AG04450 (cell line): ENCODE results near the gene FAM98C. TPM values are rescaled to one million over a fixed set of nuclear protein-coding genes. Genes with fewer than 3 reads are reported as not detected.
A peak's percentile ranks its signal among the peaks of the same experiment; 100 is the strongest.

Experiments used
- CTCF ChIA-PET: fragments of 300-600, 350-600 bp; formaldehyde crosslinking; extraction: SDS; loops from one replicate; lab custom pipeline; 2022; ENCODE audit warnings: antibody characterized with exemption, inconsistent platforms; lab: Charles Lee
- POLR2A ChIA-PET: fragments of 350-600 bp; formaldehyde crosslinking; extraction: SDS; loops from one replicate; lab custom pipeline; 2021; ENCODE audit warnings: antibody characterized with exemption, inconsistent platforms; lab: Yijun Ruan, JAX
- DNase-seq: peaks from one replicate; pipeline ENCODE4 v3.0.0-alpha.2; 2011; ENCODE audit warnings: low read depth, low spot score
- H3K27ac ChIP-seq: one replicate; pipeline ENCODE4 v1.5.1; 2012; ENCODE audit warnings: low read depth, low read length, control low read depth
- H3K27me3 ChIP-seq: one replicate; pipeline ENCODE4 v1.6.0; 2012; ENCODE audit warnings: low read length; ENCODE audit not compliant: control insufficient read depth, insufficient read depth
- H3K4me3 ChIP-seq: 2 replicates; pipeline ENCODE4 v1.5.1; 2011; ENCODE audit warnings: mild to moderate bottlenecking, low read depth, low read length, control low read depth
- H3K9me3 ChIP-seq: 2 replicates; pipeline ENCODE4 v1.5.1; 2012; ENCODE audit warnings: low read length; ENCODE audit not compliant: control insufficient read depth, insufficient read depth
- polyA plus RNA-seq: library from polyadenylated mRNA; depleted of rRNA; stranded (reverse); fragments of >200 nt; gene quantifications from 2 replicates; pipeline ENCODE4 v1.2.3, GENCODE V29; 2011
- TF ChIP-seq, protein P1 (sequence below): IDR thresholded peaks from 2 replicates; pipeline ENCODE4 v1.5.1; 2011; ENCODE audit warnings: low read depth, low read length, control low read depth, inconsistent platforms

The FAM98C gene
- polyA plus RNA-seq, 1 experiment: 5.0 TPM

DNA sequence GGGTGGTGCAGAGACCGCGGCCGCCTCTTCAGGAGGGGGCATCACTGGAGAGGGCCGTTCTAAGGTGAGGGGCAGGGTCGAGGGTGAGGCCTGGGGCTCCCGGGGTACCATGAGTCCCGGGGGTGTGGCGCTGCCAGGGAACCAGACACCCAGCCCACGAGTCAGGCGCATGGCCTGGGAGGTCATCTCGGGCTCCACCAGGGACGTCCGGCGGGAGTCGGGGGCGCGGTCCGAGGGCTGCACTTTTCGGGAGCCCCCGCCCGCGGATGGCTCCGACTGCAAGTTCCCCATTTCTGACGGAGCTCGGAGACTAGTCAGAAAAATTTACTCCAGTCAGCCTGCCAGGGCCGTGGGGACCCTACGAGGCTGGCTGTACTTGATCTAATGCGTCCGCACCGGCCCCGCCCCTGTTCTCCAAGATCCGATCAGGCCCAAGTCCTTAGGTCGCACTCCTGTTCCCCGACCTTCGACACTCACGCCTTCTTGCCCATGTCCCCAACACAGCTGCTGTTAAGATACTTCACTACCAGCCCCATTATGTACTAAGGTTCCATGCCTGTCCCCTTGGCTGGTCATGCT, 15.8 kb upstream of the FAM98C start:
- TF ChIP-seq, protein P1, sequence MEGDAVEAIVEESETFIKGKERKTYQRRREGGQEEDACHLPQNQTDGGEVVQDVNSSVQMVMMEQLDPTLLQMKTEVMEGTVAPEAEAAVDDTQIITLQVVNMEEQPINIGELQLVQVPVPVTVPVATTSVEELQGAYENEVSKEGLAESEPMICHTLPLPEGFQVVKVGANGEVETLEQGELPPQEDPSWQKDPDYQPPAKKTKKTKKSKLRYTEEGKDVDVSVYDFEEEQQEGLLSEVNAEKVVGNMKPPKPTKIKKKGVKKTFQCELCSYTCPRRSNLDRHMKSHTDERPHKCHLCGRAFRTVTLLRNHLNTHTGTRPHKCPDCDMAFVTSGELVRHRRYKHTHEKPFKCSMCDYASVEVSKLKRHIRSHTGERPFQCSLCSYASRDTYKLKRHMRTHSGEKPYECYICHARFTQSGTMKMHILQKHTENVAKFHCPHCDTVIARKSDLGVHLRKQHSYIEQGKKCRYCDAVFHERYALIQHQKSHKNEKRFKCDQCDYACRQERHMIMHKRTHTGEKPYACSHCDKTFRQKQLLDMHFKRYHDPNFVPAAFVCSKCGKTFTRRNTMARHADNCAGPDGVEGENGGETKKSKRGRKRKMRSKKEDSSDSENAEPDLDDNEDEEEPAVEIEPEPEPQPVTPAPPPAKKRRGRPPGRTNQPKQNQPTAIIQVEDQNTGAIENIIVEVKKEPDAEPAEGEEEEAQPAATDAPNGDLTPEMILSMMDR: no peak
- Histone ChIP-seq H3K27me3 (no peaks in the 10 kb centered on the region), H3K9me3 (peaks cover 4% of the 10 kb centered on the region; the same call in 1 of the 2 replicates), H3K27ac (no peak overlapping the region), H3K4me3 (peak overlapping the region; percentile 93)
- ChIA-PET POLR2A (interaction anchor here (0.5 to 3.5 kb wide), 5 partner anchors 9 to 232 kb away, joined by 4 to 49 read pairs (median 8); partner anchors contain the start of genes EIF3K, FAM98C and PSMD8), CTCF (interaction anchor here (1.0 to 1.8 kb wide), 7 partner anchors 12 to 485 kb away, joined by 3 to 37 read pairs (median 5); partner anchors contain the start of genes EIF3K, FAM98C and PSMD8)
- DNase-seq: no peak

DNA sequence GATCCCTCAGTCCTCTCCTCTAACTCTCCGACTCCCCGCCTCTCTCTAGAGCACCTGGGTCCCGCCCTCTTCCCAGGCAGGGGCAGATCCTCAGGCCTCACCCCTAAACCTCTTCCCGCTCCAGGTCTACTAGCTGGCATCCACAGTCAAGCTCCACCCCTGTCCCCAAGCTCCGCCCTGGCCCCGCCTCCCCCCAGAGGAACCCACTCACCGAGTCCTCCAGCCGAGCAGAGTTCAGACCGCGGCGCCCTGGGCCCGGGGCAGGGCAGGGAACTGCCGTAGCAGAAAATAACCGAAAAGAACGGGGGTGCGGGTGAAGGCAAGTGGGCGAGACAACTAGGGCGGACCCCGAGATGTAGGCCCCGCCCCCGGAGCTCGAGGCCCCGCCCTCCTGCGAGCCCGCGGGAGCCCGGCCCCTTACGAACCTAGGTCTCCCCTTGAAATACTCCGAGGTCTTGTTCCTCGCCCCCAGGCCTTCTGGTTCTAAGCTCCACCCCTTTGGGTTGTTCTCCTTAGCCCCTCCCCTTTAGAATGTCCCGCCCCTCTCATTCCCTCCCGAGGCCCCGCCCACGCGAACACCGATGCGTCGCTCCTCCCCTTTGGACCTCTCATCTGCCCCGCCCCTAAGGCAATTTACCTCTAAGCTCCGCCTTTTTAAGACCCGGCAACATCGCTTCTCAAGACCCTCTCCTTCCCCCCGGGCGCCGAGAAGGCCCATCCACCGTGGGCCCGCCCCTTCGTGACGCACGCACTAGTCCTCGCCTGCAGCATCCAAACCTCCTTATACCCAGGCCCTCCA, 15.1 kb upstream of the FAM98C start, which contains the start of gene GGN:
GGN (minus strand) TSS at position 485 of the 799 bp plus-strand sequence. CDS start 773 bp downstream, outside the sequence.
- peak within 1 kb of the TSS; percentile 77 for H3K27ac ChIP-seq
- H3K4me3 ChIP-seq: peak within 1 kb of the TSS; percentile 93
- H3K9me3 ChIP-seq: peaks cover 4% of the 10 kb centered on the region; the same call in 1 of the 2 replicates
- ChIA-PET POLR2A (interaction anchor here (0.5 to 3.5 kb wide), 8 partner anchors 10 to 808 kb away, joined by 3 to 49 read pairs (median 5); partner anchors contain the start of genes CATSPERG, EIF3K, FAM98C and PSMD8), CTCF (interaction anchor here (1.0 to 1.8 kb wide), 7 partner anchors 13 to 485 kb away, joined by 3 to 37 read pairs (median 5); partner anchors contain the start of genes EIF3K, FAM98C and PSMD8)
- DNase-seq: peak; percentile 87
- TF ChIP-seq, protein P1: no peak
- no peaks in the 10 kb centered on the region for H3K27me3 ChIP-seq

DNA sequence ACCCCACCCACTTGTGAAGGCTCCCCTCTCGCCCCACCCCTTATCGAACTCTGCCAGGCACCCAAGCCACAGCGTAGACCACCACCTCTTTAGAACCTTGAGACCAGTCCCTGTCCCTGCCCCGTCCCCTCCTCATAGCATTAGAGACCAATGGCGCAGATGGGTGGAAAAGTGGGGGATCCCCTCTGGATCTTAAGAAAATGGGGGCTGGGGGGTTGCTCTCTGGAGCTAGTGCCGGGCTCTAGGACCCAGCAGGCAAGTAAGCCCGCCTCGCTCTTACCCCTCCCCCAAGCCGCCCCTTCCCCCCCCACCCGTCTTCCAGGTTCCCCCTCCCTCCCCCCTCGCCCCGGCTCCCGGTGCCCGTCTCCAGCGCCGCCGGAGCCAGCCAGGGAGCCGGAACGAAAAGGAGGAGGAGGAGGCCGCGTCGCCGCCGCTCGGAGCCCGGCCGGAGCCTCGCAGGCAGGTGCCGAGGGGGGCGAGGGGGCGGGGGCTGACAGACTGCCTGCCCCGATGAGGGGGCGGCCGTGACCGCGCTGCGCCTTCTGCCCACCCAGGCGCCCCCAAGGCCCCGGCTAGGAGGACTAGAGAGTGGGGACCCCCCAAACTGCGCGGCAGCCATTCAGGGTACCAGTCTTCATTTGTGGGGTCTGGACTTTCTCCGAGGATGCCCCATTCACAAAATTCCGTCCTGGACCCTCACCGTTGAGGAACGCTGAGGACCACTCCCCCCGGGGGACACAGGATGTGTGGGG, 14.4 kb upstream of the FAM98C start, which contains the start of gene SPRED3:
SPRED3 (plus strand) TSS at position 349 of the 752 bp plus-strand sequence. CDS start 1,606 bp downstream, outside the sequence.
- Histone ChIP-seq H3K27me3 (no peaks in the 10 kb centered on the region), H3K27ac (peak within 1 kb of the TSS; percentile 77), H3K9me3 (peaks cover 4% of the 10 kb centered on the region; the same call in 1 of the 2 replicates), H3K4me3 (peak within 1 kb of the TSS; percentile 93)
- CTCF ChIA-PET: interaction anchor here (1.0 to 2.7 kb wide), 8 partner anchors 14 to 486 kb away, joined by 3 to 41 read pairs (median 6); partner anchors contain the start of genes EIF3K, FAM98C and PSMD8
- DNase-seq: no peak
- TF ChIP-seq, protein P1: no peak
- POLR2A ChIA-PET: interaction anchor here (0.6 to 3.5 kb wide), 9 partner anchors 11 to 807 kb away, joined by 3 to 49 read pairs (median 4); partner anchors contain the start of genes CATSPERG, EIF3K, FAM98C and PSMD8

DNA sequence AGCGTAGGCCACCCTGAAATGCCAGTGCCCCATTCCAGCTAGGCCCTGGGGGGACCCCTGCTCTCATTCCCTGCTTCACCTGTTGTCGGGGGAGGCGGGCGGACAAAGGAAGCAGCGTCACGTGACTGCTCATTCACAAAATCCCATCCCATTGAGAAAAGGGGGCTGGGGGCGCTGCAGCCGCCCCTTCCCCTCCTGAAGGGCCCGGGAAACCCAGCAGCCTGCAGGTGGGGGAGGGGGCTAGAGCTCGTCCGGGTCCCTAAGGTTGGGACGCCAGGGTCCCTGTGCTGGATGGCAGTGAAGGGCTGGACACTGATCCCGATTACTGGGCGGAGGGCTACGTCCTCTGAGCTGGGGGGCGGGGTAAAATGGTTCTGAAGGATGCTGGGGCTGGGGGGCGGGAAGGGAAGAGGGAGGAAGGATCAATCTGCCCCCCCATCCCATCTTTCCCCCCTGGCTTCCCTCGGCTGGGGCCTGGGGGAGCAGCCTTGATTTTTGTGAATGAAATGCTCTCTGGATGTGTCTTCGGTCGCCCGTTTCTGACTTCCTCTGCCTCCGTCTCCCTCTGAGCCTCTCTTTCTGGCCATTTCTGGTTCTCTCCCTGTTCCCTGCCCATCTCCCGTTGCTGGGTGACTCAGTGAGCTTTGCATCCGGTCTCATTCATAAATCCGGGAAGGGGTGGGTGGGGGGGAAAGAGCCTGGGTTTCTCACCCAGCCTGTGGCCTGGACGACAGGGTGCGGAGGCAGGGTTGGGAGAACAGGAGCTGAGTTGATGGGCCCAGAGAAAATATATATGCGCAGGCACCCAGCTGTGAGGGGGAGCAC, 13.6 kb upstream of the FAM98C start:
- peaks cover 4% of the 10 kb centered on the region; the same call in 1 of the 2 replicates for H3K9me3 ChIP-seq
- peak overlapping the region; percentile 93 for H3K4me3 ChIP-seq
- DNase-seq: peak; percentile 30
- H3K27ac ChIP-seq: peak overlapping the region; percentile 77
- TF ChIP-seq, protein P1: no peak
- H3K27me3 ChIP-seq: no peaks in the 10 kb centered on the region
- ChIA-PET CTCF (interaction anchor here (0.6 to 2.7 kb wide), 6 partner anchors 10 to 1518 kb away, joined by 3 to 41 read pairs (median 5); partner anchors contain the start of genes CATSPERG and FAM98C), POLR2A (interaction anchor here (3.5 kb wide), 2 partner anchors 14 to 15 kb away, joined by 29 to 49 read pairs; partner anchors contain the start of genes FAM98C and PSMD8)
